ENCODE measurements around the gene RFX4. TPM values are rescaled to one million over a fixed set of nuclear protein-coding genes. Genes with fewer than 3 reads are reported as not detected.

The RFX4 gene
- total and polyA plus RNA-seq, 12 donors, result 0.01 to 0.11 (median 0.11) TPM; not detected in 9

GRCh38 chr12:106712768-106713167 lies 130.0 kb downstream of the RFX4 start:
- no peaks in the 10 kb centered on the region for H3K36me3 ChIP-seq
- no peak overlapping the region for H3K27ac ChIP-seq
- intact Hi-C loops (cut with DNase I), result no loop called here
- no peaks in the 10 kb centered on the region for H3K4me1 ChIP-seq
- peaks cover 0 to 9% (median 0%) of the 10 kb centered on the region in 7 donors for H3K27me3 ChIP-seq
- 90 to 91% methylated on average over 8 of the region's 8 CpGs for WGBS, 2 donors
- no peak overlapping the region for H3K4me3 ChIP-seq
- no peaks in the 10 kb centered on the region for H3K9me3 ChIP-seq
- no peak for TF ChIP-seq CTCF (IDR thresholded peaks at IDR 0.05)
- no peak for DNase-seq
- ATAC-seq, result no peak

- no peaks in the 10 kb centered on the region for H3K36me3 ChIP-seq
- no peak overlapping the region for H3K27ac ChIP-seq
- no peak overlapping the region for H3K4me3 ChIP-seq
- no peak for TF ChIP-seq CTCF (IDR thresholded peaks at IDR 0.05)
- intact Hi-C loops (cut with DNase I), result no loop called here
- H3K27me3 ChIP-seq, result peaks cover 0 to 9% (median 0%) of the 10 kb centered on the region in 7 donors
- H3K4me1 ChIP-seq, result no peaks in the 10 kb centered on the region
- ATAC-seq (no peak), DNase-seq (no peak)
- no peaks in the 10 kb centered on the region for H3K9me3 ChIP-seq
- 85 to 91% methylated on average over 3 of the region's 3 CpGs for WGBS, 2 donors
Measured at GRCh38 chr12:106714926-106715325, 132.1 kb downstream of the RFX4 start.

GRCh38 chr12:106715582-106715981 lies 132.8 kb downstream of the RFX4 start:
- DNase-seq, result no peak
- no peak for TF ChIP-seq CTCF (IDR thresholded peaks at IDR 0.05)
- 81 to 86% methylated on average over 4 of the region's 4 CpGs for WGBS, 2 donors
- ATAC-seq, result no peak
- Histone ChIP-seq H3K9me3 (no peaks in the 10 kb centered on the region), H3K36me3 (no peaks in the 10 kb centered on the region), H3K4me1 (no peaks in the 10 kb centered on the region), H3K27me3 (peaks cover 0 to 5% (median 0%) of the 10 kb centered on the region in 7 donors), H3K4me3 (no peak overlapping the region), H3K27ac (no peak overlapping the region)
- intact Hi-C loops (cut with DNase I), result no loop called here

GRCh38 chr12:106717673-106718072 lies 134.9 kb downstream of the RFX4 start:
- no peak for TF ChIP-seq CTCF (IDR thresholded peaks at IDR 0.05)
- intact Hi-C loops (cut with DNase I), result no loop called here
- Histone ChIP-seq H3K27me3 (no peaks in the 10 kb centered on the region), H3K4me3 (no peak overlapping the region), H3K36me3 (no peaks in the 10 kb centered on the region), H3K4me1 (no peaks in the 10 kb centered on the region), H3K9me3 (no peaks in the 10 kb centered on the region), H3K27ac (no peak overlapping the region)
- DNase-seq (no peak), ATAC-seq (no peak)
- WGBS, 2 donors, result 67 to 92% methylated on average over 2 of the region's 2 CpGs
